Measurements from ENCODE around the gene EPSTI1.
"Not testable (repeated sequence)": the region's sequence is repeated elsewhere in the genome, so short reads cannot be mapped to it uniquely, and the experiment has no call there.

EPSTI1 gene, protein sequence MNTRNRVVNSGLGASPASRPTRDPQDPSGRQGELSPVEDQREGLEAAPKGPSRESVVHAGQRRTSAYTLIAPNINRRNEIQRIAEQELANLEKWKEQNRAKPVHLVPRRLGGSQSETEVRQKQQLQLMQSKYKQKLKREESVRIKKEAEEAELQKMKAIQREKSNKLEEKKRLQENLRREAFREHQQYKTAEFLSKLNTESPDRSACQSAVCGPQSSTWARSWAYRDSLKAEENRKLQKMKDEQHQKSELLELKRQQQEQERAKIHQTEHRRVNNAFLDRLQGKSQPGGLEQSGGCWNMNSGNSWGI

DNA sequence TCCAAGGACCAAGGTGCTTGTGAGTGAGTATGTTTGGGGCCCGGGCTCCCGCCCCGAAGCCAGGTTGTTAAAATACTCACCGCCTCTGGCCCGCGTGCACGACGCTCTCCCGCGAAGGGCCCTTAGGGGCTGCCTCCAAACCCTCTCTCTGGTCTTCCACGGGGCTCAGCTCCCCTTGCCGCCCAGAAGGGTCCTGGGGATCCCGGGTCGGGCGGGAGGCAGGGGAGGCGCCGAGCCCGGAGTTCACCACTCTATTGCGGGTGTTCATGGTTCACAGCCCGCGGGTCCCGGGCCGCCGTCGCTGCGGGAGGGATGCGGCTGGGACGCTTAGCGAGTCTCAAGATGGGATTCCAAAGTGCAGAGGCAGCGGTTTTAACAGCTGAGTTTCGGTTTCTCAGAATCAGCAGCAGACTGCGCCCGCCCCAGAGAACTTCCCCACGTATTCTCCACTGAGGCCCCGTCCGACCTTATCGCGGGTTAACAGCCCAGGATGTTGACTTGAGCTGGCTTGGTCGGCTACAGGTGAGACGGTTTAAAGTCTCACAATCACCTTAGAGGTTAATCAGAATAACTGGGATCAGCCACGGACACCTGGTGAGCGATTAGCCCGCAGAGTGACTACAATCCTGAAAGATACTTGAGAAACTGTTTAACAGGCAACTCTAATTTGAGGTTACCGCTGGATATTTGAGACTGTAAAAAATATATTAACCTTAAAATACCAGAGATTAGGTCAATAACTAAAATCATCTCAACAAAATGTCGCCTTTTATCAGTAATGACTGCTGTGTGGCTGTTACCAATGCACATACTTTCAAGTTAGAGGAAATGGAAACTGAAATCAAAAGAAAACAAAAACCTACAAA is at the start of gene EPSTI1:
EPSTI1 (minus strand) TSS at position 344 of the 866 bp plus-strand sequence; CDS start at position 268, 76 bp downstream.
- DNase-seq: no peak

DNA sequence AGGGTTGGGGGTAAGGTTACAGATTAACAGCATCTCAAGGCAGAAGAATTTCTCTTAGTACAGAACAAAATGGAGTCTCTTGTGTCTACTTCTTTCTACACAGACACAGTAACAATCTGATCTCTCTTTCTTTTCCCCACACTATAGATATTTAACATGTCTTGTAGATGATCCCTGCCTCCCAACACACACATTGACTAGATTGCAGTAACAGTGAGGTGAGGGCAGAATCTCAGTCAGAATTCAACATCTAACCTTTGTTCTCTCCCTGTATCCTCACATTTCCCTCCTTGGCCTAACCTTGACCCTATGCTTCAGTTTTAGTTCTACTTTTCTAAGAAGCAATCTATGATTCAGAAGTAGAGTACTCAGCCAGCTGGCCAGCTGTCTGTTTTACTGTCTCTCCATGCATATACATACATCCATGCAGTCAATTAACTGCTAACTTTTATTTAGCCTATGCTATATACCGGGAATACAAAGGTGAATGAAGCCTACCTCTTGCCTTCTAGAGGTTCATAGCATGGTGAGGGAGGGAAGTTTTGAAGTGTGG is 49.4 kb upstream of the EPSTI1 start:
- DNase-seq: no peak

DNA sequence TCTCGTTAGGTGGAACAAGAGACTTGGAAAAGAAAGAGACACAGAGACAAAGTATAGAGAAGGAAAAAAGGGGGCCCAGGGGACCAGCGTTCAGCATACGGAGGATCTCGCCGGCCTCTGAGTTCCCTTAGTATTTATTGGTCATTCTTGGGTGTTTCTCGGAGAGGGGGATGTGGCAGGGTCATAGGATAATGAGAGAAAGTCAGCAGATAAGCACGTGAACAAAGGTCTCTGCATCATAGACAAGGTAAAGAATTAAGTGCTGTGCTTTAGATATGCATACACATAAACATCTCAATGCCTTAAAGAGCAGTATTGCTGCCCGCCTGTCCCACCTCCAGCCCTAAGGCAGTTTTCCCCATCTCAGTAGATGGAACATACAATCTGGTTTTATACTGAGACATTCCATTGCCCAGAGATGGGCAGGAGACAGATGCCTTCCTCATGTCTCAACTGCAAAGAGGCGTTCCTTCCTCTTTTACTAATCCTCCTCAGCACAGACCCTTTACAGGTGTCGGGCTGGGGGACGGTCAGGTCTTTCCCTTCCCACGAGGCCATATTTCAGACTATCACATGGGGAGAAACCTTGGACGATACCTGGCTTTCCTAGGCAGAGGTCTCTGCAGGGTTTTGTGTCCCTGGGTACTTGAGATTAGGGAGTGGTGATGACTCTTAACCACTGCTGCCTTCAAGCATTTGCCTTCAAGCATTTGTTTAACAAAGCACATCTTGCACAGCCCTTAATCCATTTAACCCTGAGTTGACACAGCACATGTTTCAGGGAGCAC is 48.7 kb upstream of the EPSTI1 start:
- not testable (repeated sequence) for DNase-seq

DNA sequence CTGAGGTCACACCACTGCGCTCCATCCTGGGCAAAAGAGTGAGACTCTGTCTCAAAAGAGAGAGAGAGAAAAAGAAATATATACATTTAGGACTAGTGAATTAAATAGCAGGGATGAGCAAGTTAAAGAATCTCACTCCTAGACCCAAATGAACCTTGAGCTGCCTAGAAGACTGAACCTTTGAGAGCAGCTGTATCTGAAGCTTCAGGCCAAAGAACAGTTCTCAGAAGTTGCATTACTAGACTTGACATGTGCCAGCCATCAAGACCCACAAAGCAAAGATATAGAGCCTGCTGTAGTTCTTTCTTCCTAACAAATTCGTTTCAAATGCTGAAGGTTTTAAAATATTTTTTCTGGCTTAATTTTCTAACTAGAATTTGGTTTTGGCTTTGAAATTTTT is 47.9 kb upstream of the EPSTI1 start:
- DNase-seq: no peak

DNA sequence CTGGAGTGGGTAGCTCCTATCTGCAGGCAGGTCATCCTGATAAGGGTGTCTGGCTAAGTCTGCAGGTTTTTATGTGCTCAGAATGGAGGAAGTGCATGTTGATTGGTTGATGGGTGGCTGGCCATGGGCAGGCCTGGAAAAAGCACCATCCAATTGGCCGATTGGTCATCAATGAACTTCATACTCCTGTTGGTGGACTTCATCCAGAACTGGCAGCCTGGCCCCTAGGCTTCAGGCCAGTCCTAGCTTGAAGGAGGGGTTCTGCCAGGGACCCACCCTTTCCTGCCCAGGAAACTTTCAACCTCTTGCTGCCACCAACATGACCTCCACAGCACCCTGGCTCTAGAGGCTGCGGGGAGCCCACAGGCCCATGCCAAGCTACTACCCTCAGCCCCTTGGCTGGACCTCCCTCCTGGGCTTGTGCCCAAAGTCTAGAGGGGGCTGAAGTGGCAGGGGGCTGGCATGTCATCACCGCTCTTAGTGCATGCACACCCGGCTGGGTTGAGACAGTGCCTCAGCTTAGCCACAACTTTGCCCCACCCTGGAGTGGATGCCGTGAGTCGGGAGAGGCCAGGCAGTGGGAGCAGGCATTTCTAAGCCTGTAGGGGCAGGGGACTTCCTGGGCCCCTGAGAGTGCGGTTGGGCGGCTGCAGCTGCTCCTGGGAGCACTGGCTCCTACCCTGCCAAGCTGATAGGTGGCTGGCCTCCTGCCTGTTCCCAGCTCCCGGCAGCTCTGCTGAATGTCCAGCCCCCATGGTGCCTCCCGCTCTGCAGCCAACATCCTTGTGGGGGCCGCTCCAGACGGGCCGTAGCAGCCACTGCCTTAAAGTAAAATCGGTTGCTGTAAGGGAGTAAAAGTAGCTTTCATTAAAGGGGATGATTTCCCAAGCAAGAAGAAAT is 44.6 kb upstream of the EPSTI1 start:
- no peak for DNase-seq

DNA sequence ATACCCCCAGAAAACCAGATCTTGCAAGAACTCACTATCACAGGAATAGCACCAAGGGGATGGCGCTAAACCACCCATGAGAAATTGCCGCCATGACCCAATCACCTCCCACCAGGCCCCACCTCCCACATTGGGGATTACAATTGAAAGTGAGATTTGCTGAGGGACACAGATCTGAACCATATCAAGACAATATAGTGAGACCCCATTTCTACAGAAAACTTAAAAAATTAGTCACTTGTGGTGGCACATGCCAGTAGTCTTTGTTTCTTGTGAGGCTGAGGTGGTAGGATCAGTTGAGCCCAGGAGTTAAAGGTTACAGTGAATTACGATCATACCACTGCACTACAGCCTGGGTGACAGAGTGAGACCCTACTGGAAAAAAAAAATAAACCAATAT is 41.0 kb upstream of the EPSTI1 start:
- no peak for DNase-seq

DNA sequence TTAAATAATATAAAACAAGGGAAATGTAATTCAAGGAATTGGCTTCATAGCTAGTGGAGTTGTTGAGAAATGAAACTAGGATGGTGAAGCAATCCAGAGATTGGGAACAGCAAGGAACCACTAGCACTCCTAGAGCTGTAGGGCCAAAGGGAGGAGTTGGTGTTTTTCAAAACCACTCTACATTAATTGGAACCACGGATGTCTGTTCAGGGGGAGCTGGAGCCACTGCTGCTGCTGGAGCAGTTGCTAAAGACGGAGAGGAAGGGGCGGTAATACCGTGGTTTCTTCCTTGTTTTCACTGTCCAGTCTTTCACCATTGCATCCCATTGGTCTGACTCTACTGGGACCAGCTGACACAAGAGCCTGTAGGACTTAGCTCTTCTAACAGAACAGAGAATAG is 39.8 kb upstream of the EPSTI1 start:
- DNase-seq: no peak

DNA sequence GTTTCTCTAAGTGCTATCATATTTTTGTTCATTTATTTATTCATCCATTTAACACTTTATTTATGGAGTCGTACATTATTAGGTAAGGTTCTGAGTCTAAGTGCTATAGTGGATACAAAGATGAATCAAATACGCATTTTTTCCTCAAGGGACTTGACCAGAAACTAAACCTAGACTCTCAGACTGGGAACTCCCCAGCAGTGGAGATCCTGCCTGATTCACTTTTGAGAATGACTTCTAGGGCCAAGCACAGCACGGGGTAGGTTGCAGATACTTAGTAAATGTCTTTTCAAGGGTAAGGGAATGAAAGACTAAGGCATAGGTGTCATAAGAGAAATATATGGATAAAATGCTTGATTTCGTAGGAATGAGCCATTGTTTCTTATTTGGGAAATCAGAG is 38.5 kb upstream of the EPSTI1 start:
- DNase-seq: no peak

DNA sequence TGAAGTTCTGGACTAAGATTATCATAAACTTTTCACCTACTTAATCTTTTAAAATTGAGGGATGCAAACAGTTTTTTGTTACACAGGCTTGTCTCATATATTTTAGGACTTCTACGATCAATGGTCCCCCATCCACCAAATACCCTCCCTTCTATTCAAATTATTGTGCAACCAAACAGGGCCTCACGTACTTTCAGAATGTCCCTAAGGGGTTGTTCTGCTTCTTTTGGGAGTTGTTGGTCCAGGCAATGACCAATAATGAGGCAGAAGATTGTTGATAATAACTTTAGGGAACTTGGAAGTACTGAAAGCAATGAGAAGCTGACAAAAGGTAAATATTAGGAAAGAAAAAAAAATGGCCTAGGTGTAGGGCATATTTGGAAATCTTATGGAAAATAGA is 34.2 kb upstream of the EPSTI1 start:
- DNase-seq: no peak

DNA sequence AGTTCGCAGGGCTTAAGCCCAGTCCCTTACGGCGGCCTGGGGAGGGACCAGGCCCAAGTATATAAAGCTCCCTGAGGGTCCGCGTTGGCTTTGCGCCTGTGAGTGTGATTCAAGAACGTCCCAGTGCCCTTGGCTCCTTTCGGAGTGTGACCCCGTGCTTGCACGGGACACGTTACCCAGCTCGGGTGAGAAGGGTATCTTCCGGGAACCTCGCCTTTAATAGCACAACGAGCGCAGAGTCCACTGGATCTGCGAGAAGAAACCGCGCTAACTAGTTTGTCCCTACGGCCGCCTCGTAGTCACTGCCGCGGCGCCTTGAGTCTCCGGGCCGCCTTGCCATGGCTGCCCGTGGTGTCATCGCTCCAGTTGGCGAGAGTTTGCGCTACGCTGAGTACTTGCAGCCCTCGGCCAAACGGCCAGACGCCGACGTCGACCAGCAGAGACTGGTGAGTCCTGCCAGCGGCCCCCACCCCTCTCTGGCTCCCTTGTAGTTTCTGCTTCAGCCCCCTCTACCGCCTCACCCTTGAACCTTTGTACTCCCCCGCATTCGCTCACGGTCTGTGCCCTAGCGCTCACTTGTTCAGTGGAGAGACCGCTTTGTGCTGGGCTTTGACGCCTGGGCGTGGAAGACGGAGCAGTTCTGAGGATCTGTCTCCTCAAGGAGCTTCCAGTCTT is 31.4 kb upstream of the EPSTI1 start, which contains the start of gene DNAJC15:
DNAJC15 (plus strand) TSS at position 298 of the 675 bp plus-strand sequence; CDS start at position 339, 41 bp downstream.
- DNase-seq: peak; percentile 48

DNA sequence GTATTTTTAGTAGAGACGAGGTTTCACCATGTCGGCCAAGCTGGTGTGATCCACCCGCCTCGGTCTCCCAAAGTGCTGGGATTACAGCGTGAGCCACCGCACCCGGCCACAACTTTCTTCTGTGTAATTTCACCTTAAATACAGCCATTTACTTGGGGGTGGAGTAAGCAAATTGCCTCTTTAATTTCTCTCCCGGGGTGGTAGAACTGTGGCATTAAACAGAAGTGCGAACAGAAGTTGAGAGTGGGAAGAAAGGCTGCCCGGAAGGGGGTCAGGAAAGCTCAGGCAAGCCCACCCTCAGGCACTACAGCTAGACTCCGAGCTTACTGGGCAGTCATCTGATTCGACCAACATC is 30.9 kb upstream of the EPSTI1 start:
- no peak for DNase-seq

DNA sequence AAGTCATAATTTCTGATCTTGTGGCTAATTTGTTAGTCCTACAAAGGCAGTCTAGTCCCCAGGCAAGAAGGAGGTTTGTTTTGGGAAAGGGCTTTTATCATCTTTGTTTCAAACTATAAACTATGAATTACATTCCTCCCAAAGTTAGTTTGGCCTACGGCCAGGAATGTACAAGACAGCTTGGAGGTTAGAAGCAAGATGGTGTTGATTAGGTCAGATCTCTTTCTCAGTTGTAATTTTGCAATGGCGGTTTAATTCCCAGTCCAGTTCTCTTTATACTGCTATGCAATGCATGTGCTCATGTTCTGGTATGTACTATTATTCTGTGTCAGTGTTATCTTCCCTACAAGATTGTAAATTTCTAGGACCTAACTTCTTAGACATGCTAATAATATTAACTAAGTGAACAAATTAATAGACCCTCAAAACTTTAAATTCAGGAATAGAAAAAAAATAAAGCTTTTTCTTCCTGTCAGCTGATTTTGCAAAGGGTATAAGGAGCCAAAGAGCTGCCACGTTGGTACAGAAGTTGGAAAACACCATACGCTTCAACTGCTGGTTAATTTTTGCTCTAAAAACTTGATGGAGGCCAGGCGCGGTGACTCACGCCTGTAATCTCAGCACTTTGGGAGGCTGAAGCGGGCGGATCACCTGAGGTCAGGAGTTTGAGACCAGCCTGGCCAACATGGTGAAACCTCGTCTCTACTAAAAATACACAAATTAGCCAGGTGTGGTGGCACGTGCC is 30.1 kb upstream of the EPSTI1 start:
- no peak for DNase-seq

DNA sequence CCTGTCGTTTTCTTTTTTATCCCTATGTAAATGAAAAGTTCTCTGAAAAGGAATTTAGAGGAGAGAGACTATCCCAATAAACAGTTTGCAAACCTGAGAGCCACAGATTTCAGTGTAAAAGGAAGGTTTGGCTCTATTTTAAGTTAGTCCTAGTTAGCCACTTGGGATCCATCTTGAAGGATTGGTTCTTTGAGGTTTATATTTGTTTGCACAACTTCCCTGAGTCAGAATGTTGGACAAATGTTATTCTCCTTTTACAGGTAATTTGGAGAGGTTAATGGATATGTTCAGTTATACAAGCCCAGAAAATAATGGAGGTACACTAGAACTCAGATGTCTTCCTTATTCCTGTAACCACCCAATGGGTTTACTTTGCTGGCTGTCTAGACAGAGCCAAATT is 28.8 kb upstream of the EPSTI1 start:
- no peak for DNase-seq

DNA sequence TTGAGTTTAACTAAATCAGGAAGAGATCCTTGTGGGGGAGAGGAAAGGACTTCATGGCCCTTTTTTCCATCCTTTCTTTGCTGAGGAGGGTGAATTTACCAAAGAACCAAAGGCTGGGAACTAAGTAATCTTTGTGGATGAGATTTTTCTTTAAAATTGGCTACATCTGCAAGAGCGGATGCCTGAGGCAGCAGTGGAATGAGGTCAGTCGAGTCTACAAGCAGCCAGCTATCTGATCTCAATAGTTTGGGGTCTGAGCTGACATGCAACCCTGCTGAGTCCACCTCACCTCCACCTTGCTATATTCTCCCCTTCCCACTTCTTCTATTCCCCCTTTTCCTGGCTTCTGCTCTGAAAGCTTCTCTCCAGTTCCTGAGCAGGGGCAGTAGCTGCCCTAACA is 27.8 kb upstream of the EPSTI1 start:
- no peak for DNase-seq

DNA sequence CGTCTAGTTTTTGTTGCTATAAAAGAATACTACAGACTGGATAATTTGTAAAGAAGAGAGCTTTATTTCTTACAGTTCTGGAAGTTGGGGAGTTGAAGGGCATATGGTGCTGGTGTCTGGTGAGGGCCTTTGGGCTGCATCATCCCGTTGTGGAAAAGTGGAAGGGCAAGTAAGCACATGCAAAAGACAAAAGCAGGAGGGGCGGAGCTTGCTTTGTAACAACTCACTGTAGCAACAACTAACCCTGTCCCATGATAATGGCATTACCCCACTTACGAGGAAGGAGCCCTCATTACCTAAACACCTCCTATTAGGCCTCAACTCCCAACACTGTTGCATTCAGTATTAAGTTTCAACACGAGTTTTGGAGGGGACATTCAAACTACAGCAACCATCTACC is 24.2 kb upstream of the EPSTI1 start:
- DNase-seq: no peak

DNA sequence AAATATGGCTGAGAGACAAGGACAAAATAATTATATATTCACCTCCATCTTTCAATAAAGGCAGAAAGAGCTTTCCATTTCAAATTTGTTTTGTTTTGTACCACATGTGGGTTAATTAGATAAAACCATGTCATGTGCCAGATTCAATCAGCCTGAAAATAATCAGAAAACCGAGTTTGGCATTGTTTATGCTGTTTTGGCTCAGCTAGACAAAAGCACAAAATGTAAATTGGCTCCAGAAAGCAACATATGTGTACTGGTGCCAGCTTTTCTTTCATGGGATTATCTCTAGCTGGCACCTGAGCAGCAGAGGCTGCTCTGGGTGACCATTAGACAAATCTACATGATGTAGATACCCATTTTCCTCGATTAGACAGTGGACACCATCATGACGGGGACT is 22.1 kb upstream of the EPSTI1 start:
- no peak for DNase-seq

DNA sequence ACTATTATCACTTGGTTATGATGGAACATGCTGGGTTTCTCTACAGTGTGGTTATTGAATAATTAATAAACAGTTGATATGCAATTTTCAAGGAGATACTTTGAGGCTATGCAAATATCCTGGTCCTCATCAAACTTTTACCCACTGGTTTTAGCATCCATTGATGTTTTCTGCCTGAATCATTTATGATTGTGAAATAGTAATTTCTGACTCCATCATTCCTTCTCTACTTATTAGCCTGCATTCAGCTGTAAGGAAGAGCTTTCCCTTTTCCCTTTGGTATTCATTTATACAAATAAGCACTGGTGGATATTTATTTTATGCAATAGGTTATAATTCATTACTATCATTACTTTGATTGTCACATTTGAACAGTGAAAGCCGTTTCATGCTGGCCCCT is 17.5 kb upstream of the EPSTI1 start:
- no peak for DNase-seq

DNA sequence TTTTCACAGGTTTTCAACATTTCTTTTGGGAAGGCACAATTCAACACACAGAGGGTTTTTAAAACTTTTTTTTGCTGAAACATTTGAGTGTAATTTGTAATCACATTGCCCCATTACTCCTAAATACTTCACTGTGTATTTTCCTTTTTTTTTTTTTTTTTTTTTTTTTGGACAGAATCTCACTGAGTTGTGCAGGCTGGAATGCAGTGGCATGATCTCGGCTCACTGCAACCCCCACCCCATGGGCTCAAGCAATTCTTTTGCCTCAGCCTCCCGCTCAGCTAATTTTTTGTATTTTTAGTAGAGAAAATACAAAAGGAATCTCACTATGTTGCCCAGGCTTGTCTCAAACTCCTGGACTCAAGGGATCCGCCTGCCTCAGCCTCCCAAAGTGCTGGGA is 16.6 kb upstream of the EPSTI1 start:
- DNase-seq: no peak

DNA sequence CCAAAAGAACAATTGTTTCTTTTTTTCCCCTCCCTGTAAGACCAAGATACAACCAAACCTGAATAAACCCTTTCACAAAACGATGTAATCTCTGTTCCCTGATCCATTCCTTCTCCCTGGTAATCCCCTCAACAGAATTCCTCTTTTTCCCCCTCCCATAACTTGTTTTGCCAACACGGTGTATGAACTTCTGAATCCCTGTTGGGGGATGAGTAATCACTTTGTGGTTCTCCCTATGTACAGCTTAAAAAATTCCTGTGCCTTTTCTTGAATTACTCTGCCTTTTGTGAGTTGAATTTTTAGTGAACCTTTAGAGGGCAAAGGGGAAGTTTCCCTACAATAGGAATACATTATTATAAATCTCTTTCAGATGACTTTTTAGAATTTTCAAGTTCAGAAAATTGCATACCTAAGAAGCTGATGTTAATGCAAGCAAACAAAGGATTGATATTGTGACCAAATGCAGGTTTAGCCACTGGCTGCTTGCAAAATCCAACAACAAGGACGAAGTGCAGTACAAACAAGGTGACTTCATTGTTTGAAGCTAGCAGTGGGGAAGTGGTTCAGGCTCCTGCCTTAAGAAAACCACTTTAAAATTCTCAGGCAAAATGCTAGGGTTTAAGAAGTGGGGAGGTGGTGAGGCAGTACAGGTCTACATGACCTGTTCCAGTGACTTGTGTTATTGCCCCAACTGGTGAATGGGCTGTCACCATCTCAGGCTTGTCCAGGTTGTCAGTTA is 15.0 kb upstream of the EPSTI1 start:
- no peak for DNase-seq
